Endothelial cell of umbilical vein (primary cell): Measurements from ENCODE around the gene UBASH3B. TPM values are rescaled to one million over a fixed set of nuclear protein-coding genes. Genes with fewer than 3 reads are reported as not detected.

Experiments
- BruUV-seq: library from RNA; stranded (reverse); fragments of 400-500 nt; replicated peaks from 2 replicates; lab custom pipeline; 2021; lab: Mats Ljungman, UMichigan
- CTCF ChIA-PET: fragments of 300-600, 350-600 bp; sonication (Branson Sonifier 250); formaldehyde crosslinking; loops from one replicate; lab custom pipeline; 2021; ENCODE audit warnings: antibody characterized with exemption, inconsistent platforms; lab: Charles Lee
- POLR2A ChIA-PET: fragments of 300-600, 350-600 bp; sonication (Branson Sonifier 250); formaldehyde crosslinking; loops from one replicate; lab custom pipeline; 2021; ENCODE audit warnings: antibody characterized with exemption, inconsistent platforms; lab: Charles Lee
- DNase-seq: peaks from one replicate; pipeline ENCODE4 v3.0.0-alpha.2; 2011; ENCODE audit warnings: low read depth, low spot score
- FAIRE-seq: peaks from 2 replicates; lab custom pipeline; 2011; peaks lifted over from hg19 to GRCh38; lab: Jason Lieb, UNC
- H2AFZ ChIP-seq: 2 replicates; pipeline ENCODE4 v1.6.0; 2012; ENCODE audit warnings: low read depth, low read length, control low read depth, inconsistent platforms
- H3K27ac ChIP-seq: 2 replicates; pipeline ENCODE4 v1.5.1; 2011; ENCODE audit warnings: low read depth, mild to moderate bottlenecking, control low read depth, low read length, moderate library complexity; ENCODE audit not compliant: insufficient read depth
- H3K27me3 ChIP-seq, 2 experiments: 2 replicates each; pipeline versions ENCODE4 v1.6.0 to v1.6.1; 2011; ENCODE audit warnings: low read length in 2 of 2, mixed read lengths in 1 of 2; ENCODE audit not compliant: control insufficient read depth in 2 of 2, insufficient read depth in 2 of 2
- H3K36me3 ChIP-seq, 2 experiments: 2 replicates in 1 of 2; 3 replicates in 1 of 2; pipeline ENCODE4 v1.5.1; 2011; ENCODE audit warnings: low read length in 2 of 2, mild to moderate bottlenecking in 1 of 2, moderate library complexity in 1 of 2; ENCODE audit not compliant: control insufficient read depth in 2 of 2, insufficient read depth in 2 of 2; ENCODE audit errors: extremely low read depth in 1 of 2
- H3K4me1 ChIP-seq: 3 replicates; pipeline ENCODE4 v1.5.1; 2011; ENCODE audit warnings: mild to moderate bottlenecking, low read length; ENCODE audit not compliant: control insufficient read depth, insufficient read depth; ENCODE audit errors: extremely low read depth
- H3K4me2 ChIP-seq: 2 replicates; pipeline ENCODE4 v1.6.1; 2011; ENCODE audit warnings: low read length, control low read depth, mixed read lengths; ENCODE audit not compliant: insufficient read depth
- H3K4me3 ChIP-seq, 3 experiments: fragments of 200-600 bp in 1 of 3; sonication (generic), shearing (Covaris generic) in 1 of 3; replicated peaks in 1 of 3; 2 replicates each; pipeline ENCODE4 v1.5.1; 2011 to 2016; ENCODE audit warnings: control low read depth in 3 of 3, low read length in 3 of 3, mild to moderate bottlenecking in 2 of 3, inconsistent platforms in 1 of 3, low read depth in 1 of 3, moderate library complexity in 1 of 3; ENCODE audit not compliant: insufficient read depth in 1 of 3
- H3K79me2 ChIP-seq: 2 replicates; pipeline ENCODE4 v1.6.0; 2012; ENCODE audit warnings: low read length, inconsistent platforms; ENCODE audit not compliant: control insufficient read depth, insufficient read depth
- H3K9ac ChIP-seq: replicated peaks from 2 replicates; pipeline ENCODE3; 2011; ENCODE audit warnings: low read length, control low read depth; ENCODE audit not compliant: insufficient read depth; ENCODE audit errors: extremely low read depth
- H3K9me1 ChIP-seq: replicated peaks from 3 replicates; pipeline ENCODE4 v1.6.0; 2011; ENCODE audit warnings: mild to moderate bottlenecking, low read length; ENCODE audit not compliant: control insufficient read depth, insufficient read depth; ENCODE audit errors: extremely low read depth
- H3K9me3 ChIP-seq: replicated peaks from 2 replicates; pipeline ENCODE4 v1.5.1; 2012; ENCODE audit warnings: low read length, inconsistent platforms; ENCODE audit not compliant: control insufficient read depth, insufficient read depth
- H4K20me1 ChIP-seq: replicated peaks from 2 replicates; pipeline ENCODE3; 2011; ENCODE audit warnings: mild to moderate bottlenecking, low read length; ENCODE audit not compliant: control insufficient read depth, insufficient read depth; ENCODE audit errors: extremely low read depth
- EZH2 ChIP-seq: IDR thresholded peaks from 2 replicates; pipeline ENCODE4 v1.6.1; 2012; ENCODE audit warnings: borderline replicate concordance, low read depth, mild to moderate bottlenecking, moderate library complexity, low read length, inconsistent platforms; ENCODE audit not compliant: severe bottlenecking
- FOS ChIP-seq: IDR thresholded peaks from 2 replicates; pipeline ENCODE4 v1.6.1; 2011; ENCODE audit warnings: mild to moderate bottlenecking, low read length, moderate library complexity, borderline replicate concordance; ENCODE audit not compliant: insufficient read depth
- GATA2 ChIP-seq: IDR thresholded peaks from 2 replicates; pipeline ENCODE4 v1.7.0; 2011; ENCODE audit warnings: low read depth, mild to moderate bottlenecking, moderate library complexity, mixed read lengths, low read length; ENCODE audit not compliant: insufficient read length, insufficient read depth
- JUN ChIP-seq: IDR thresholded peaks from 2 replicates; pipeline ENCODE4 v1.6.1; 2011; ENCODE audit warnings: borderline replicate concordance, low read depth; ENCODE audit not compliant: insufficient read length, insufficient read depth
- MYC ChIP-seq: IDR thresholded peaks from one replicate; pipeline ENCODE4 v1.6.1; 2011; ENCODE audit warnings: mild to moderate bottlenecking, low read depth, low read length
- POLR2A ChIP-seq: IDR thresholded peaks from 2 replicates; pipeline ENCODE4 v1.6.1; 2012; ENCODE audit warnings: low read depth, mild to moderate bottlenecking, control low read depth, low read length
- POLR2AphosphoS5 ChIP-seq: IDR thresholded peaks from 2 replicates; pipeline ENCODE4 v1.6.1; 2012; ENCODE audit warnings: low read depth, mild to moderate bottlenecking, control low read depth, low read length, moderate library complexity; ENCODE audit not compliant: insufficient read depth
- dilution Hi-C: fragments of 300-500 bp; cut with MboI; formaldehyde crosslinking; loops from one replicate; pipeline ENCODE4 v1.15.0; 2019; ENCODE audit warnings: low sequenced_read_pairs; ENCODE audit not compliant: extremely low pct_ligation_motif_present
- intact Hi-C: fragments of 100-400 bp; cut with micrococcal nuclease; formaldehyde crosslinking; loops from one replicate; pipeline ENCODE4 v1.10.0; 2022
- polyA plus RNA-seq, 4 experiments: library from polyadenylated mRNA; depleted of rRNA in 3 of 4; stranded (reverse) in 3 of 4; unstranded in 1 of 4; fragments of >200 nt; gene quantifications; 2 replicates each; pipeline versions ENCODE4 v1.2.1 to v1.2.3, GENCODE V29; 2011 to 2012; ENCODE audit warnings: missing spikeins in 1 of 4
- total RNA-seq: library from RNA; stranded (reverse); gene quantifications from 2 replicates; pipeline ENCODE4 v1.2.3, GENCODE V29; 2021
- TF ChIP-seq, protein P1 (sequence below): IDR thresholded peaks from 2 replicates; pipeline ENCODE4 v1.6.1; 2011; ENCODE audit not compliant: insufficient read depth, insufficient read length
- TF ChIP-seq, protein P2 (sequence below), 2 donors: IDR thresholded peaks; 1 replicate in 1 of 2; 2 replicates in 1 of 2; pipeline ENCODE4 v1.5.1; 2011; ENCODE audit warnings: low read length in 2 of 2, mild to moderate bottlenecking in 2 of 2, moderate library complexity in 2 of 2, control low read depth in 1 of 2, inconsistent platforms in 1 of 2, low read depth in 1 of 2; ENCODE audit not compliant: insufficient read depth in 1 of 2; ENCODE audit errors: extremely low read depth in 1 of 2

UBASH3B gene
- total and polyA plus RNA-seq, 2 donors (not counting 3 experiments of a cell fraction or from before 2014, with no cell fraction given) = 23.7 to 38.1 TPM

DNA sequence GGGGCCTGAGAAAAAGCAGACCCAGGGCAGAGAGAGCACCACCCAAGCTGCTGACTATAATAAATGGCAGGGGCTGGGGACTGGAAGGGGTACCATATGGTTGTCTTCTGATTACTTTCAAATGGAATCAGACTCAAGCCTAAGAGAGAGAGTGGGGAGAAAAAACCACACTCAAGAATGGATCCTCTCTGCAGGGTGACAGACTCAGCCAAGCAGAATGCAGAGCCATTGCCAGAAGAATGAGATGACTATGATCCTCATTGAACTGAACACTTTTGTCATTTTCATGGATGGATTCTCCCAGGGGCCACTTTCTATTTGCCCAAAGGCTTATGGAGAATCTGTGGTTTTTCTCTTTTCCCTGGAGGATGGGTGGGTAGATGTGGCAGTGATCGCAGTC, 8.7 kb downstream of the UBASH3B start:
- H3K27ac ChIP-seq = no peak overlapping the region

More for the DNA sequence above, 8.7 kb downstream of the UBASH3B start:
- Histone ChIP-seq H3K4me1 (peaks cover 3% of the 10 kb centered on the region), H3K9me1 (no peaks in the 10 kb centered on the region), H3K4me3 (no peak overlapping the region), H3K36me3 (no peaks in the 10 kb centered on the region), H2AFZ (no peak overlapping the region), H3K9me3 (no peaks in the 10 kb centered on the region), H3K9ac (no peak overlapping the region), H3K79me2 (peaks cover 39% of the 10 kb centered on the region), H4K20me1 (no peaks in the 10 kb centered on the region), H3K27me3 (no peaks in the 10 kb centered on the region), H3K4me2 (no peak overlapping the region)
- dilution Hi-C loops (no loop called here), intact Hi-C loops (no loop called here)
- CTCF ChIA-PET = interaction anchor here (1.0 to 1.6 kb wide), 6 partner anchors 8 to 128 kb away, joined by 3 to 5 read pairs (median 4); no protein-coding TSS in a partner anchor
- DNase-seq (no peak), FAIRE-seq (no peak)
- POLR2A ChIA-PET = no interaction called here
- no peak for TF ChIP-seq FOS
- TF ChIP-seq POLR2AphosphoS5 = no peak
- TF ChIP-seq POLR2A = no peak
- TF ChIP-seq EZH2 = no peak
- TF ChIP-seq MYC = no peak
- no peak for TF ChIP-seq JUN
- TF ChIP-seq, protein P1, sequence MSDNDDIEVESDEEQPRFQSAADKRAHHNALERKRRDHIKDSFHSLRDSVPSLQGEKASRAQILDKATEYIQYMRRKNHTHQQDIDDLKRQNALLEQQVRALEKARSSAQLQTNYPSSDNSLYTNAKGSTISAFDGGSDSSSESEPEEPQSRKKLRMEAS = no peak
- no peak for TF ChIP-seq GATA2
- TF ChIP-seq, protein P2, sequence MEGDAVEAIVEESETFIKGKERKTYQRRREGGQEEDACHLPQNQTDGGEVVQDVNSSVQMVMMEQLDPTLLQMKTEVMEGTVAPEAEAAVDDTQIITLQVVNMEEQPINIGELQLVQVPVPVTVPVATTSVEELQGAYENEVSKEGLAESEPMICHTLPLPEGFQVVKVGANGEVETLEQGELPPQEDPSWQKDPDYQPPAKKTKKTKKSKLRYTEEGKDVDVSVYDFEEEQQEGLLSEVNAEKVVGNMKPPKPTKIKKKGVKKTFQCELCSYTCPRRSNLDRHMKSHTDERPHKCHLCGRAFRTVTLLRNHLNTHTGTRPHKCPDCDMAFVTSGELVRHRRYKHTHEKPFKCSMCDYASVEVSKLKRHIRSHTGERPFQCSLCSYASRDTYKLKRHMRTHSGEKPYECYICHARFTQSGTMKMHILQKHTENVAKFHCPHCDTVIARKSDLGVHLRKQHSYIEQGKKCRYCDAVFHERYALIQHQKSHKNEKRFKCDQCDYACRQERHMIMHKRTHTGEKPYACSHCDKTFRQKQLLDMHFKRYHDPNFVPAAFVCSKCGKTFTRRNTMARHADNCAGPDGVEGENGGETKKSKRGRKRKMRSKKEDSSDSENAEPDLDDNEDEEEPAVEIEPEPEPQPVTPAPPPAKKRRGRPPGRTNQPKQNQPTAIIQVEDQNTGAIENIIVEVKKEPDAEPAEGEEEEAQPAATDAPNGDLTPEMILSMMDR (IDR thresholded peaks at IDR 0.05; ENCODE audit: extremely low read depth in 1 of 2, insufficient read depth in 1 of 2, low read depth in 1 of 2, low read length in 2 of 2) = no peak
- no TSS peak for BruUV-seq
